Neural progenitor cell (in vitro differentiated cells): ENCODE measurements around the gene ATG13.

Experiments
- CTCF ChIP-seq: fragments of 200-600 bp; sonication (generic); IDR thresholded peaks from 2 replicates; pipeline ENCODE4 v1.5.1; 2017; ENCODE audit warnings: antibody characterized with exemption, mild to moderate bottlenecking
- EZH2phosphoT487 ChIP-seq: fragments of 200-600 bp; sonication (generic); IDR thresholded peaks from 2 replicates; pipeline ENCODE4 v1.6.1; 2017; ENCODE audit warnings: antibody characterized with exemption

GRCh38 chr11:46711303-46711702, 94.0 kb downstream of the ATG13 start:
- TF ChIP-seq CTCF (no peak), EZH2phosphoT487 (no peak)
